Epithelial cell of esophagus (primary cell): ENCODE results near the gene C2orf92.

Experiments used
- DNase-seq: peaks from one replicate; pipeline ENCODE4 v3.0.0; 2010; ENCODE audit warnings: low read depth
- H3K4me3 ChIP-seq: 2 replicates; pipeline ENCODE4 v1.5.1; 2011; ENCODE audit warnings: mild to moderate bottlenecking, low read length, control low read depth
- TF ChIP-seq, protein P1 (sequence below): IDR thresholded peaks from 2 replicates; pipeline ENCODE4 v1.5.1; 2011; ENCODE audit warnings: low read depth, mild to moderate bottlenecking, low read length, control low read depth, inconsistent platforms; ENCODE audit not compliant: insufficient read depth; ENCODE audit errors: missing control alignments

The C2orf92 gene

DNA sequence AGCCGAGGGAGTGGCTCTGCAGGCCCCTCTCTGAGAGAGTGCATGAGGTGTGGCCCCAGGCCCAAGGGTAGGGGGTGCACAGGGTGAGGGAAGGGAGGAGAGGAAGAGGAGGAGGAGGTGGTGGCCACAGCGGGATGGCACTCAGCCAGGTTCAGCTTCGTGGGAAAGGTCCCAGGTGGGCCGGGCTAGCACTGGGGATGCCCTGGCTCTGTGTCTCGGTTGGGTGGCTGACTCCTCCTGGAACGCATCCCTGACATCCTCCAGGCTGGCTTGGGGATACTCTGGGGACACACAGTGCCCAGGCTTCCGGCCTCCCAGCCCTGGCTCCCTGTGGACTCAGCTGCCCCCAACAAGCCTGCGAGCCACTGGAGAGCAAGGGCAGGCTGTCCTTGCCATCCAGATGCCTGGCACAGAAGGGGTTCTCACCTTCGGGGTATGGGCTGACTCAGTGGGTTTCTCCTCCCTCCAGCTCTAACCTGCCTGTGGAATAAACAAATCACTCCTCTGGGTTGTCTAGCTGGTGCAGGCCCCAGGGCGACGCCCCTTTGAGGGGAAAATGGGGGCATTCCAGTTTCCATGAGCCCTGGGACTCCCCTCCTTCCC lies 43.3 kb downstream of the C2orf92 start:
- TF ChIP-seq, protein P1, sequence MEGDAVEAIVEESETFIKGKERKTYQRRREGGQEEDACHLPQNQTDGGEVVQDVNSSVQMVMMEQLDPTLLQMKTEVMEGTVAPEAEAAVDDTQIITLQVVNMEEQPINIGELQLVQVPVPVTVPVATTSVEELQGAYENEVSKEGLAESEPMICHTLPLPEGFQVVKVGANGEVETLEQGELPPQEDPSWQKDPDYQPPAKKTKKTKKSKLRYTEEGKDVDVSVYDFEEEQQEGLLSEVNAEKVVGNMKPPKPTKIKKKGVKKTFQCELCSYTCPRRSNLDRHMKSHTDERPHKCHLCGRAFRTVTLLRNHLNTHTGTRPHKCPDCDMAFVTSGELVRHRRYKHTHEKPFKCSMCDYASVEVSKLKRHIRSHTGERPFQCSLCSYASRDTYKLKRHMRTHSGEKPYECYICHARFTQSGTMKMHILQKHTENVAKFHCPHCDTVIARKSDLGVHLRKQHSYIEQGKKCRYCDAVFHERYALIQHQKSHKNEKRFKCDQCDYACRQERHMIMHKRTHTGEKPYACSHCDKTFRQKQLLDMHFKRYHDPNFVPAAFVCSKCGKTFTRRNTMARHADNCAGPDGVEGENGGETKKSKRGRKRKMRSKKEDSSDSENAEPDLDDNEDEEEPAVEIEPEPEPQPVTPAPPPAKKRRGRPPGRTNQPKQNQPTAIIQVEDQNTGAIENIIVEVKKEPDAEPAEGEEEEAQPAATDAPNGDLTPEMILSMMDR = no peak
- DNase-seq = no peak
- no peak overlapping the region for H3K4me3 ChIP-seq

DNA sequence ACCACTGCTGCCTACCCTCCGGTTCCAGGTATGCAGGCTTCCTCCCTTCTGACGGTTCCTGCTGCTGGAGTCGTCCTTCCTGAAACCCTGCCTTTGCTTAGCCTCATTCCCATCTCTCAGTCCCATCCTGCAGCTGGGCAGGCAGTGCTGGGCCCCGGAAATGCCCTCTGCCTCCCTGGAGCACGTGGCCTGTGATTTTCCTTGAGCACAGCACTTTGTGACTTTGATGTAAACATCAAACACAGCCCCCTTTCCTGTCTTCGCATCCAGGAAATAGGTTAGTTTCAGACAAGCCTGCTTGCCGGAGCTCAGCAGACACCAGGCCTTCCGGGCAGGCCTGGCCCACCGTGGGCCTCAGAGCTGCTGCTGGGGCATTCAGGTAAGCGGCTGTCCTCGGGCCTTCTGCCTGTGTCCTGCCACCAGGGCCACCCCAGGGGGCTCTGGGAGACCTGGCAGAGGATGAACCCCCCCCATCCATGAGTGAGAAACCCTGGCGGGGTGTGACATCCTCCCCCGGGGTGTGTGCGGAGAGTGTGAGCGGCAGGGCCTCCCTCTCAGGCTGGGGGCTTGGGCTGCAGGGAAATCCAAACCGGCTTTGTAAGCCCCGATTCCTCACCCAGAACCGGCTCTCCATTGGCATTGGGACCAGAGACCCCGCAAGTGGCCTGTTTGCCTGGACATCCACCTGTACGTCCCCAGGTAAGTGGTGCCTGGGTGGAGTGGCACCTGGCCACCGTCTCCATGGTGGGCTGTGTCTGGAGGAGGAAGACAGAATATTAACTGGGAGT lies 44.0 kb downstream of the C2orf92 start, which contains the start of gene ZAP70:
ZAP70 (plus strand) TSS at position 281 of the 788 bp plus-strand sequence. CDS start 10,461 bp downstream, outside the sequence.
- DNase-seq = no peak
- TF ChIP-seq, protein P1 = no peak
- H3K4me3 ChIP-seq = no peak within 1 kb of the TSS

DNA sequence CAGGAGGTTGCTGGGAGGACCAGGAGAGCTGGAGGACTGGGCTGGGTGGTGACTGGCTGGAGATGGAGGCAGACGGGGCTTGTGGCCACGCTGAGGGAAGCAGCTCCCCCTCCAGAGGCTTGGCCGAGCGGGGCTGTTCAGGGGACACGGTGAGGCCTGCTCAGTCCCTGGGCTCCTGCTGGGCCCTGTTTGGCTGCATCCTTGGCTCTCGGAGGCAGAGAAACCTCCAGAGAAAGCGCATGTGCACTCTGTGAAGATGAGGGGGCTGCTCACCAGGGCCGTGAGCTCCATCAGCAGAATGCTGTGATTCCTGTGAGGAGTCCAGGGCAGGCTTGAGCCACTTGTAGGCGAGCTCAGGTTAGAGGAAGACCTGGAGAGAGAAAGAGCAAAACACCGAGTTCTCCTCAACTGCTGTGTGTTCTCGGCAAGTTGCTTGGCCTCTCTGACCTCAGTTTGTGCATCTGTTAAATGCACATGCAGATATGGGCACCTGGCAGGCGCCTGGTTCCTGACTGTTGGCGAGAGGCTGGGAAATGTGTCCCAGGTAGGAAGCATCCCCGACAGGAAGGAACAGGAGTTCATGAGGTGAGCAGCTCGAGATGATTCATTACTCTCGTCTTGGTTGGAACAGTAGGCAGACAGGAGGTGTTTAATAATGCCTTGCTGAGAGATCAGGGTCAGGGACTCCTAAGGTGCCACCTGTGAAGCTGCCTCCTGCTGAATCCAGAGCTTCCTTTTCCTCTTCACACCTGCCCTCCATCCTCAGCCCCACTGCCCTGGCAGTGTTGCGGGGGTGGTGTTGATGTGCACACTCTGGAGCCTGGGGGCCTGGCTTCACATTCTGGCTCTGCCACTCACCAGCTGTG lies 44.8 kb downstream of the C2orf92 start:
- DNase-seq = peak; percentile 62
- H3K4me3 ChIP-seq = no peak overlapping the region

DNA sequence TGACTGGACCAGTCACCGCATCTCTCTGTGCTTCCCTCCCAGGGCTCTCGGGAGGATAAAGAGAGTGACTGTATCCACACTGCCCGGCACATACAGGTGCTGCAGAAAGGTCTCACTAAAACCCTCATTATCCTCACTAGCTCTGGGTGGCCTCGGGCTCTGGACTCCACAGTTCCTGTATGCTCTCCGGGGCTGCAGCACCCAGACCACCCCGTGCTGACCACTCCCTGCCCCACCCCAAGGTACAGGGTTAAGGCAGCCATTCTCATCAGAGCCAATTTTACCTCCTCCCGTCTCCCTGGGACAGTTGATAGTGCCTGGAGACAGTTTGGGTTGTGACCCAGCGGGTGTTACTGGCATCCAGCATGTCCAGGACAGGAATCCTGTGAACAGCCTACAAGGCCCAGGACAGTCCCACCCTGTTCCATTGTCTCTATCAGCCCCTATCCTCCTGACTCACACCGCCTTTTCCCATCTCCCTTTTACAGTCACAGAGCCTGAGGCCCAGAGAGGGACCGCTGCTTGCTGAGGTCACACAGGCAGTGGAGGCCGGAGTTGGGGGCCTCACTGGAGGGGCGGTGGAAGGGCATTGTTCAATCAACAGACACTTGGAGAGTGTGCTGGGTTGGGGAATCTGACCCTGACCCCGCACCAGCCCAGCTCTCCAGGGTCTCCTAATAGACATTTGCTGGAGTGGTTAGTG lies 45.6 kb downstream of the C2orf92 start:
- no peak overlapping the region for H3K4me3 ChIP-seq
- no peak for DNase-seq
- TF ChIP-seq, protein P1 = no peak

More for the DNA sequence above, 44.8 kb downstream of the C2orf92 start:
- TF ChIP-seq, protein P1 = no peak

DNA sequence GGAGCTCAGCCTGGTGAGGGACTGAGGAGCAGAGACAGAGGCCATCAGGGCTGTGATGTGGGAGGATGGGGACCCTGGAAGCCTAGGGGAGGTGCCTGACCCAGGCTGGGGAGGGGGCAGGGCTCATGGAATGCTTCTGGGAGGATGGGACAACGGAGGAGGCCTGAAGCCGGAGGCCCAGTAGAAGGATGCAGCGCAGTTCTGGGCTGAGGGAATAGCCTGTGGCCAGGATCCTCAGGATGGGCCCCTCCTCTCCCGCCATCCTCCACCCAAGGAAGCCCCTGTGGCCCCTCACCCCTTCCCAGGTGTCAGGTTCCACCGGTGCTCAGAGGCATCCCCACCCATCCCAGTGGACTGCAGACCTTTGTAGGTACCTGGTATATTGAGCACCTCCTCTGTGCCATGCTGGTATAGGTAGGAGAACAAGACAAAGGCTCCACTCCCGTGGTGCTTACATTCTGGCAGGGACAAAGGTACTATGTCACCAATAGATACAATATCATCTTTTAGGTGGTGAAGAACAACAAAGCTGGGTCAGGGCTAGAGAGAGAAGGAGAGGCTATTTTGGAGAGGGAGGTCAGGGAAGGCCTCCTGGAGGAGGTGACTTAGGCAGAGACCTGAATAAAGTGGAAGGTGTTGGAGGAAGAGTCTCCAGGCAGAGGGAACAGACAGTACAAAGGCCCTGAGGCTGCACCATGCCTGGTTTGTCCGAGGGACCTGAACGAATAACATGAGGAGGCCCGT lies 46.6 kb downstream of the C2orf92 start:
- TF ChIP-seq, protein P1 = no peak
- no peak for DNase-seq
- H3K4me3 ChIP-seq = no peak overlapping the region
